Measurements from ENCODE around the gene SP4.
A peak's percentile ranks its signal among the peaks of the same experiment; 100 is the strongest.

The SP4 gene

GRCh38 chr7:21450076-21450475 lies 22.2 kb downstream of the SP4 start:
- TF ChIP-seq FOXK2 (IDR thresholded peaks at IDR 0.05) (no peak), NFRKB (IDR thresholded peaks at IDR 0.05) (no peak), HDGF (IDR thresholded peaks at IDR 0.05; ENCODE audit: borderline replicate concordance) (no peak), BHLHE40 (IDR thresholded peaks at IDR 0.05; ENCODE audit: borderline replicate concordance) (no peak), FOXA1 (IDR thresholded peaks at IDR 0.05) (no peak), SP1 (IDR thresholded peaks at IDR 0.05) (no peak), SUZ12 (IDR thresholded peaks at IDR 0.05) (no peak)

GRCh38 chr7:21450941-21451340 lies 23.1 kb downstream of the SP4 start:
- no peak for TF ChIP-seq NFRKB (IDR thresholded peaks at IDR 0.05)
- TF ChIP-seq FOXA1 (IDR thresholded peaks at IDR 0.05) = no peak
- no peak for TF ChIP-seq BHLHE40 (IDR thresholded peaks at IDR 0.05; ENCODE audit: borderline replicate concordance)
- no peak for TF ChIP-seq CTBP1 (IDR thresholded peaks at IDR 0.05; ENCODE audit: borderline replicate concordance)
- no peak for TF ChIP-seq ELF4 (IDR thresholded peaks at IDR 0.05)
- TF ChIP-seq HDGF (IDR thresholded peaks at IDR 0.05; ENCODE audit: borderline replicate concordance) = no peak
- no peak for TF ChIP-seq L3MBTL2 (conservative IDR thresholded peaks at IDR 0.05)
- TF ChIP-seq TARDBP (IDR thresholded peaks at IDR 0.05) = no peak
- TF ChIP-seq PKNOX1 (IDR thresholded peaks at IDR 0.05) = no peak
- TF ChIP-seq SP1 (IDR thresholded peaks at IDR 0.05) = no peak
- no peak for TF ChIP-seq ARNT (IDR thresholded peaks at IDR 0.05)
- no peak for TF ChIP-seq ZNF384 (IDR thresholded peaks at IDR 0.05)
- CTCF ChIA-PET = no interaction called here
- POLR2A ChIA-PET = no interaction called here
- DNase-seq (ENCODE audit: extremely low spot score) = no peak

More at GRCh38 chr7:21450076-21450475, 22.2 kb downstream of the SP4 start:
- CTCF ChIA-PET = no interaction called here
- POLR2A ChIA-PET = no interaction called here
- DNase-seq (ENCODE audit: extremely low spot score) = no peak

- TF ChIP-seq LEF1 (IDR thresholded peaks at IDR 0.05; ENCODE audit: borderline replicate concordance) = no peak
- no peak for TF ChIP-seq NFRKB (IDR thresholded peaks at IDR 0.05)
- no peak for TF ChIP-seq FOXK2 (IDR thresholded peaks at IDR 0.05)
- no peak for TF ChIP-seq SP1 (IDR thresholded peaks at IDR 0.05)
- peak; percentile 94 for TF ChIP-seq ZNF384 (IDR thresholded peaks at IDR 0.05)
- no peak for TF ChIP-seq L3MBTL2 (conservative IDR thresholded peaks at IDR 0.05)
- TF ChIP-seq TARDBP (IDR thresholded peaks at IDR 0.05) = no peak
- TF ChIP-seq SUZ12 (IDR thresholded peaks at IDR 0.05) = no peak
- no peak for DNase-seq (ENCODE audit: extremely low spot score)
- POLR2A ChIA-PET = no interaction called here
- CTCF ChIA-PET = no interaction called here
These were observed 26.3 kb downstream of the SP4 start for GRCh38 chr7:21454182-21454581.

GRCh38 chr7:21454906-21455305 lies 27.0 kb downstream of the SP4 start:
- POLR2A ChIA-PET = no interaction called here
- no peak for TF ChIP-seq SUZ12 (IDR thresholded peaks at IDR 0.05)
- no peak for TF ChIP-seq ARNT (IDR thresholded peaks at IDR 0.05)
- TF ChIP-seq FOXM1 (IDR thresholded peaks at IDR 0.05; ENCODE audit: borderline replicate concordance) = no peak
- no peak for TF ChIP-seq FOXA1 (IDR thresholded peaks at IDR 0.05)
- no peak for TF ChIP-seq SP1 (IDR thresholded peaks at IDR 0.05)
- no peak for TF ChIP-seq L3MBTL2 (conservative IDR thresholded peaks at IDR 0.05)
- no peak for TF ChIP-seq ELF4 (IDR thresholded peaks at IDR 0.05)
- no peak for TF ChIP-seq BHLHE40 (IDR thresholded peaks at IDR 0.05; ENCODE audit: borderline replicate concordance)
- no peak for TF ChIP-seq CTBP1 (IDR thresholded peaks at IDR 0.05; ENCODE audit: borderline replicate concordance)
- no peak for TF ChIP-seq FOXK2 (IDR thresholded peaks at IDR 0.05)
- TF ChIP-seq NFRKB (IDR thresholded peaks at IDR 0.05) = no peak
- no peak for TF ChIP-seq LEF1 (IDR thresholded peaks at IDR 0.05; ENCODE audit: borderline replicate concordance)
- TF ChIP-seq HDGF (IDR thresholded peaks at IDR 0.05; ENCODE audit: borderline replicate concordance) = no peak
- TF ChIP-seq PKNOX1 (IDR thresholded peaks at IDR 0.05) = no peak
- no peak for TF ChIP-seq TARDBP (IDR thresholded peaks at IDR 0.05)
- TF ChIP-seq ZNF384 (IDR thresholded peaks at IDR 0.05) = no peak
- CTCF ChIA-PET = no interaction called here
- DNase-seq (ENCODE audit: extremely low spot score) = no peak

- ChIA-PET POLR2A (no interaction called here), CTCF (interaction anchor here (0.5 kb wide), 1 partner anchor 579 kb away, joined by 4 read pairs; no protein-coding TSS in a partner anchor)
- DNase-seq (ENCODE audit: extremely low spot score) = no peak
- TF ChIP-seq BHLHE40 (IDR thresholded peaks at IDR 0.05; ENCODE audit: borderline replicate concordance) (no peak), L3MBTL2 (conservative IDR thresholded peaks at IDR 0.05) (no peak), ARNT (IDR thresholded peaks at IDR 0.05) (no peak), TARDBP (IDR thresholded peaks at IDR 0.05) (no peak), FOXK2 (IDR thresholded peaks at IDR 0.05) (no peak), HDGF (IDR thresholded peaks at IDR 0.05; ENCODE audit: borderline replicate concordance) (no peak), ZNF384 (IDR thresholded peaks at IDR 0.05) (no peak), FOXA1 (IDR thresholded peaks at IDR 0.05) (no peak), CTBP1 (IDR thresholded peaks at IDR 0.05; ENCODE audit: borderline replicate concordance) (no peak), FOXM1 (IDR thresholded peaks at IDR 0.05; ENCODE audit: borderline replicate concordance) (no peak), NFRKB (IDR thresholded peaks at IDR 0.05) (no peak), LEF1 (IDR thresholded peaks at IDR 0.05; ENCODE audit: borderline replicate concordance) (no peak), SUZ12 (IDR thresholded peaks at IDR 0.05) (no peak), PKNOX1 (IDR thresholded peaks at IDR 0.05) (no peak), ELF4 (IDR thresholded peaks at IDR 0.05) (no peak), SP1 (IDR thresholded peaks at IDR 0.05) (no peak)
These were observed 33.4 kb downstream of the SP4 start for GRCh38 chr7:21461282-21461681.

- no peak for DNase-seq (ENCODE audit: extremely low spot score)
- POLR2A ChIA-PET = no interaction called here
- CTCF ChIA-PET = no interaction called here
- TF ChIP-seq NFRKB (IDR thresholded peaks at IDR 0.05) (no peak), ELF4 (IDR thresholded peaks at IDR 0.05) (no peak), SUZ12 (IDR thresholded peaks at IDR 0.05) (no peak), CTBP1 (IDR thresholded peaks at IDR 0.05; ENCODE audit: borderline replicate concordance) (no peak), SP1 (IDR thresholded peaks at IDR 0.05) (no peak), FOXA1 (IDR thresholded peaks at IDR 0.05) (no peak), HDGF (IDR thresholded peaks at IDR 0.05; ENCODE audit: borderline replicate concordance) (no peak), L3MBTL2 (conservative IDR thresholded peaks at IDR 0.05) (no peak)
These were observed 34.2 kb downstream of the SP4 start for GRCh38 chr7:21462081-21462480.
